HG03097 (cell line): ENCODE data around the gene DACT2.

Experiments
- ATAC-seq: cut with Tn5 transposase; IDR thresholded peaks from one replicate; pipeline ENCODE4 v1.9.1; 2021; ENCODE audit not compliant: unreplicated experiment, low FRiP score

Gene DACT2

DNA sequence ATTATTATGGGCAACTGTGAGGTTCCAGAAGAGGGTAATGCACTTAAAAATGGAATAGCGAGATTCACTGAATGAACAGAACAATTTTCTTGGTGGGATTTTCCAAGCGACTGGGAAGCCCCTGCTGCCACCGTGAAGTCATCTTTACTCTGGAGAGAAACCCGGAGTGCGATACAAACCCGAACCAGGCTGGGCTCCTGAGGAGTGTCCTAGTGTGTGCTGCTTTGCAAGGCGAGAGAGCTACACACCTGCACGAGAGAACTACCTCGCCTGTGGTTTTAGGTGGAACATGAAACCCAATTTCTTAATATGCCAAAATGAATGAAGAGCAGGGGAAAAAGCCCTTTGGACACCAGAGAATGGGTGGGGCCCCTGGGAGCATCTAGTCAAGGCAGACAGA is 33.5 kb upstream of the DACT2 start:
- no peak for ATAC-seq

DNA sequence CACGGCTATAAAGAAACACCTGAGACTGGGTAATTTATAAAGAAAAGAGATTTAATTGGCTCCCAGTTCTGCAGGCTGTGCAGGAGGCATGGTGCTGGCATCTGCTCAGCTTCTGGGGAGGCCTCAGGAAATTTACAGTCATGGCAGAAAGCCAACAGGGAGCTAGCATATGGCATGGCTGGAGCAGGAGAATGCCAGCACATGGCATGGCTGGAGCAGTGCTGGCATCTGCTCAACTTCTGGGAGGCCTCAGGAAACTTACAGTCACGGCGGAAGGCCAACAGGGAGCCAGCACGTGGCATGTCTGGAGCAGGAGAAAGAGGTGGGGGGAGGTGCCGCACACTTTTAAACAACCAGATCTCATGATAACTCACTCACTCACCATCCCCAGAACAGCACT is 32.5 kb upstream of the DACT2 start:
- no peak for ATAC-seq

DNA sequence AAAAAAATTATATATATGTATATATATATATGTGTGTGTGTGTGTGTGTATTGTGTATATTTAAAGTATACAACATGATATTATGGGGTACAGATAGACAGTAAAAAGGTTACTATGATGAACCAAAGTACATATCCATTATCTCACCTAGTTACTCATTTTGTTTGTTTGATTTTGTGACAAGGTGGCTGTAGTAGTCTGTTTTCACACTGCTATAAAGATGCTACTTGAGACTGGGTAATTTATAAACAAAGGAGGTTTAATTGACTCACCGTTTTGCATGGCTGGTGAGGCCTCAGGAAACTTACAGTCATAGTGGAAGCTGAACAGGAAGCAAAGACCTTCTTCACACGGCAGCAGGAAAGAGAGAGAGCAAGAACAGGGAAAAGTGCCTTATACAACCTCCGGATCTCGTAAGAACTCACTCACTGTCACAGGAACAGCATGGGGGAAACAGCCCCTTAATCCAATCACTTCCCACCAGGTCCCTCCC is 30.2 kb upstream of the DACT2 start:
- no peak for ATAC-seq

- ATAC-seq: no peak
These were observed 28.6 kb upstream of the DACT2 start for GRCh38 chr6:168348186-168348585.

DNA sequence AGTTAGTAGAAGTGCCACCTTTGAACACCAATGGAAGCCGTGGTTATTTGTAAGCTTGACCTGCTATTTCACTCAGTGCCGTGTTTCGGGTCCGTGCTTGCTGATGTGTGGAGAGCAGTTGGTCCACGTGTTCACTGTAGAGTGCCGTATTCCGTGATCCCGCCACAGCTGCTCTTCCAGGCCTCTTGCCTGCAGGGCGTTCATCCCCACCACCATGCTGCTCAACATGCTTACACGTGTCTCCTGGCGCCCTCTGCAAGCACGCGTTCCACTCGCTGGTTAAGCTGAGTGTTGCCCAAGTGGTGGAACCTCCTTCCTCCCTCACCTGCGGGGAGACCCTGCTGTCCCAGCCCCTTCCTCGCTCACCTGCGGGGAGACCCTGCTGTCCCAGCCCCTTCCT is 28.0 kb upstream of the DACT2 start:
- ATAC-seq: no peak

DNA sequence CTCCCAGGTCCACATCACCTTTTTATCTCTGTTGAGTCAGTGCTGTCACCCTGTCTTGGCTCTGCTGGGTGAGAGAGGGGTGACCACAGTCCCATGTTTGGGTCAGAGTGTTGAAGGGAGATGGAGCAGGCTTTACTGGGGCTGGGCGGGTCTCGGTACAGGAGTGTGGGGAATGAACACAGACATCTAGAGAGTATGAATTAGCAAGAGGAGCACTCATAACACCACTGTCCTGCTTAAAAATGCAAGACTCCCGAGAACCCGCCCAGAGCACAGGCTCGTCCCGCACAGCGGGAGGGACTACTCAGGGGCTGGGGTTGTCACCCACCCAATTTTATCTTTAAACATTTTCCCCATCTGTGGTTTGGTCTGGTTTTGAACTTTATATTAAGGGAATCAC is 27.5 kb upstream of the DACT2 start:
- ATAC-seq: no peak

DNA sequence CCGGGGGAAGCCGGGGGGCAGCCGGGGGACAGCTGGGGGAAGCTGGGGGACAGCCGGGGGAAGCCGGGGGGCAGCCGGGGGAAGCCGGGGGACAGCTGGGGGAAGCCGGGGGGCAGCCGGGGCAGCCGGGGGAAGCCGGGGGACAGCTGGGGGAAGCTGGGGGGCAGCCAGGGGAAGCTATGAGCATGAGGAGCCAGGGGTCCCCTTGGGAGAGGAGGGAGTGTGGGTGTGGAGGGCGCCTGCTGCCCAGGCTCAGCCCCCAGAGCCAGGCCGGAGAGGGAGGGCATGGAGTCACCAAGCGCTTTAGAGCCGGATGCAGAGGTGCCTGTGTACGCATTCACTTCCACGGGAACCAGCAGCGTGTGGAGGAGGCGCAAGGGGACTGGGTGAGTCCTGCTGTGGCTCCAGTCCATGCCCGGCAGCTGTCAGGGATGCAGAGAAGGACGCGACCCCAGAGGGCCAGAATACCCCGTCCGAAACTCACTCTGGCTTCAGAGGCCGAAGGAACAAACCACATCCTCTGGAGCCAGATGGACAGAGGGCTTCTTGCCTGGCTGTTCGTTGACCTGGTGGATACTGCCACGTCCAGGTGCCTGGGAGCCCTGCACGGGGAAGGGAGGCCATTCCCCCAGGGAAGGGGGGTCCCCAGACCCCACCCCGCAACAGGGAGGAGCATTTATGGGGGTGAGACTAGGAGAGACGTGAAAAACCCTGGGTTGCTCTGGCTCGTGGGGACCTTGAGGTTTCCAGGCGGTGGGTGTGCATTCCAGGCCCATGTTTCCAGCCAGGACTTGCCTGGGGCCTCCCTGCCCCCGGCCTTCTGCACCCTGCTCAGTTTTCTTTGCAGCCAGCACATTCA is 26.5 kb upstream of the DACT2 start:
- no peak for ATAC-seq

- ATAC-seq: no peak
These were observed 25.7 kb upstream of the DACT2 start for GRCh38 chr6:168345266-168345665.

DNA sequence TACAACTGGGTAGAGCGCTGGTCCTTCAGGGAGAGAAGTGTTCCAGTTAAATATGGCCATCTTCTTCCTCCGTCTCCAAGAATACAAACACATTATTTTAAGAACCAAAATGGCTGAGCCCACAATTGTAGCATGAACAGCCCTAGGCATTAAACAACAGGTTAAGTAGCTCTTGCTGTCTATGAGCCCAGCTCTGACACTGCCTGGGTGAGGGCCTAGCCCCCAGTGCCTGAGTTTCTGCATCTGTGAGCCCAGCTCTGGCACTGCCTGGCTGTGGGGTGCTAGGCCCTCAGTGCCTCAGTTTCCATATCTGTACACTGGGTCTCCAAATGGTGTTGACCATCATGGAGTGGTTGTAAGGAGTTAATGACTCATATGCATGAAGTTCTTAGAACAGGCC is 24.8 kb upstream of the DACT2 start:
- ATAC-seq: no peak

- no peak for ATAC-seq
These were observed 23.9 kb upstream of the DACT2 start for GRCh38 chr6:168343239-168344150.

DNA sequence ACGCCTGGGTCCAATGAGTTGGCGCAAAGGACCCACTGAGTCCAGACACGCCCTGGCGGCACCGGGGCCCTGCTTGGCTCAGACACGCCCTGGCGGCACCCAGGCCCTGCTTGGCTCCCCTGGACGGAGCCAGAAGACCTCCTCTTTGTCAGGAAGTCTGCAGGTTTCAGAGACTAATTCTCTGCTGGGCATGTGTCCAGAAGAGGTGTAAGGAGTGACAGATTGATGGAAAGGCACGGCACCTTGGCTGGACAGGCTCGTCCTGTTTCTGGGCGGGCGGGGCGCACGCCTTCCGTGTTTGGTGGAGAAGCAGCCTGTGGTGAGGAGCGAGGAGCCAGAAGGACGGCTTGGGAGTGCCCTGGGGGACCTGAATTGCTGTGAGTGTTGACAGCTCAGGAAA is 23.1 kb upstream of the DACT2 start:
- no peak for ATAC-seq

DNA sequence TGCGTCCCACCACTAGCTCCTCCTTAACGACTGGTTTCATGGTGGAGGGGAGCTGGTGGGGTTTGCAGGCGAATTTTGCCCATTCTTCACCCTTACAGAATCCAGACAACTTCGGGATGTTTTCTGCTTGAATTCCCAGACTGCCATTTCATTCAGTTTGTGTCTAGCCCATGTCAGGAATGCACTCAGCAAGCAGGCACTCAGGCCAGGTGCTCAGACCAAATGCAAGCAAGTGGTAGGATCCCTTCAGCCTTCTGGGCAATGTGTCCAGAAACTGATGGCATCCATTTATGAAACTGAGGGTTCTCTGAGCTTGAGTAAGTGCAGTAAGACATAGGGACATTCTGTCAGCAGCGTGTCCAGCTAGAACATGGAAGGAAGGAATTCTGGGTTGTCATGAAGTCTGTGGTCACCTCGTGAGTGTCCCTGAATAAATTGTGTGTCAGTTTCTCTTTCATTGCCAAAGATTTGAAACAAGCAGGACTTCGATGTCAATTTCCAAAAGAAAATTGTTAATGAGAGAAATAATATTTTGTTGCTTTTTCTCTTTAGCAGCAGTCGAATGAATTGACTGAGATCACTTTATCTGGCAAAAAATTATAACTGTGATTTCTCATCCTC is 21.8 kb upstream of the DACT2 start:
- ATAC-seq: no peak

- no peak for ATAC-seq
These were observed 21.2 kb upstream of the DACT2 start for GRCh38 chr6:168340819-168341218.

DNA sequence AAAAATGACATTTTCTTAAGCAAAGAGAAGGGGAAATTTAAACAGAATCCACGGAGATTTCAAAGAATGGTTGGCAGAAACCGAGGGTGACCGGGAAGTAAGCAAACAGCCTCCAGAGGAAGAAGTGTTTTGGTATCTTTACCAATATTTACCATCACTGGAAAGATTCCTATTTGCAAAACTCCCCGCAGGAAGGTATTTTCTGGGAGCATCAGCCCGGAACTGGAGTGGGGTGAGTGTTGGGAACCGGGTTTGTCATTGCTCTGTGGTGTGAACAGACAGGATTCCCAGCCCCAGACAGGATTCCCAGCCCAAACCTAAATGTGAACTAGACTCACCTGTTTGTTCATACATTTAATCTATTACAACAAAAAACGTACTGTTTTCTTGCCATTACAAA is 19.2 kb upstream of the DACT2 start:
- ATAC-seq: no peak

GRCh38 chr6:168336967-168337366 is 17.4 kb upstream of the DACT2 start:
- ATAC-seq: no peak

- no peak for ATAC-seq
These were observed 14.4 kb upstream of the DACT2 start for GRCh38 chr6:168333989-168334388.

DNA sequence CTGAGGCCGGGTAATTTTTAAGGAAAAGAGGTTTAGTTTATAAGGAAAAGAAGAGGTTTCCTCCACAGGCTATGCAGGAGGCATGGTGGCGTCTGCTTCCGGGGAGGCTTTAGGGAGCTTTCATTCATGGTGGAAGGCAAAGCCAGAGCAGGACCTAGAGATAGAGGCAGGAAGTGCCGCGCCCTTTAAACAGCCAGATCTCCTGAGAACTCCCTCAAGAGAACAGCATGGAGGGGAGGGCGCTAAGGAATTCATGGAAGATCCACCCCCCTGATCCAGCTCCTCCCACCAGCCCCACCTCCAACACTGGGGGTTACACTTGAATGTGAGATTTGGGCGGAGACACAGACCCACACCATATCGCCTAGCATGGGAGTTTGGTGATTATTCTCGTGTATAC is 13.9 kb upstream of the DACT2 start:
- ATAC-seq: no peak

GRCh38 chr6:168333039-168333438 is 13.5 kb upstream of the DACT2 start:
- ATAC-seq: no peak

DNA sequence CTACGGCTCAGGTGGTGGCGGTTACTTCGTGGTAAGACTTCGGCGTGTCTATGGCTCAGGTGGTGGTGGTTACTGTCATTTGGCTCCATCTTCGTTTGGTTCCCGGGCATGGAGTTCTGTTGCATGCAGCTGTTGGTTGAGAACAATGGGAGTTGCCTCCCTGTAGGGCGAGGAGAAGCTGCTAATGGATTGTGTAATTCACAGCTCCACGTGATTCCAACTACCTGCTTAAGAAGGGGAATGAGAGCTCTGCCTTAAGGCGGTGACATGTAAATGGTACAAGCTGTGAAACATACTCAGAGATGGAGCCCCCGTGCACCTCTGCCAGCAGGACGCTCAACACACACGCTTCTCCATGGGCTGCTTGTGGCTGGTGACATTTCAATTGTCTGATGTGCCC is 12.4 kb upstream of the DACT2 start:
- no peak for ATAC-seq

- no peak for ATAC-seq
These were observed 11.5 kb upstream of the DACT2 start for GRCh38 chr6:168331058-168331457.

DNA sequence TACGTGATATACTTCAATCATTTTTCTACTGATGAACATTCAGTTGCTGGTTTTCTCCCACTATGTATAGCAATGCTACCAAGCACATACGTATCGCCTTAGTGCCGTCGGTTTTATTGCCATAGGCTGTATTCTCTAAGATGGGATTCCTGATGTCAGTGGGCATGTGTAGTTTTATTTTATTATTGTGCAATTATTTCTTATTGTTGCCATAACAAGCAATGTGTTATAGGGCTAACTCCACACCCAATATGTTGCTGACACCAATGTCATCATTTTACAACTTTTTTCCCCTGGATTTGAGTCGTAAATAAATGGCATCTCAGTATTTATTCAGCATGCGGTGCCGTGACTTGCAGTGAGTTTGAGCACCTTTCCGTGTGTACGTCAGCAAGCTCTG is 10.8 kb upstream of the DACT2 start:
- ATAC-seq: no peak
